ENCODE results near the gene DNM3.

The DNM3 gene

DNA sequence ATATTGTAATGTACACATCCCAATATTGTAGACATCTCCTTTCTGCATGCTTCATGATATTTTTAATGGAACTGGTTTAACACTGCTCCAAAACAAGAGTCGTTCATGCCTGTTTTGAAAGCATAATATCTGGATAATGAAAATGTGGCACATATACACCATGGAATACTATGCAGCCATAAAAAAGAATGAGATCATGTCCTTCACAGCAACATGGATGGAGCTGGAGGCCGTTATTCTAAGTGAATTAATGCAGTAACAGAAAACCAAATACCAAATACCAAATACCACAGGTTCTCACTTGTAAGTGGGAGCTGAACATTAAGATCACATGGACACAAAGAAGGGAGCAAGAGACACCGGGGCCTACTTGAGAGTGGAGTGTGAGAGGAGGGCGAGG, 487.0 kb downstream of the DNM3 start:
- DNase-seq (ENCODE audit: low read depth), result no peak

DNA sequence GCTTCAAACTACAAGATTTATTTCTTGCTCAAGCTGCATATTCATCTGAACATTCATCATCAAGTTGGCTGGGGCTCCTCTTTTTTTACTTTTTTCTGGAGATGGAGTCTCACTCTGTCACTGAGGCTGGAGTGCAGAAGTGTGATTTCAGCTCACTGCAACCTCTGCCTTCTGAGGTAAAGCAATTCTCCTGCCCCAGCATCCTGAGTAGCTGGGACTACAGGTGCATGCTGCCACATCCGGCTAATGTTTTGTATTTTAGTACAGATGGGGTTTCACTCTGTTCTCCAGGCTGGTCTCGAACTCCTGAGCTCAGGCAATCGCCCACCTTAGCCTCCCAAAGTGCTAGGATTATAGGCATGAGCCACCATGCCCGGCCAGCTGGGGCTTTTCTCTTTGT, 490.9 kb downstream of the DNM3 start:
- DNase-seq (ENCODE audit: low read depth), result no peak

DNA sequence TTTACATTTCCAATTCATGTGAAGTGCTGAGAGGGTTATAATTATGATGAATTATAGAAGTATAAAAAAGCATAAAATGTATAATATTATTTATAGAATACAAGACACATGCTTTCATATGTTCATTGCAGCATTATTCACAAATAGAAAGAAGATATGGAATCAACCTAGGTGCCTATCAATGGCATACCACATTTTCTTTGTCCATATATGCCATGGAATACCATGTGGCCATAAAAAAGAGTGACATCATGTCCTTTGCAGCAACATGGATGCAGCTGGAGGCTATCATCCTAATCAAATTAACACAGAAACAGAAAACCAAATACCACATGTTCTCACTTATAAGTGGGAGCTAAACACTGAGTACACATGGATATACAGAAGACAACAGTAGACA, 494.1 kb downstream of the DNM3 start:
- no peak for DNase-seq (ENCODE audit: low read depth)

DNA sequence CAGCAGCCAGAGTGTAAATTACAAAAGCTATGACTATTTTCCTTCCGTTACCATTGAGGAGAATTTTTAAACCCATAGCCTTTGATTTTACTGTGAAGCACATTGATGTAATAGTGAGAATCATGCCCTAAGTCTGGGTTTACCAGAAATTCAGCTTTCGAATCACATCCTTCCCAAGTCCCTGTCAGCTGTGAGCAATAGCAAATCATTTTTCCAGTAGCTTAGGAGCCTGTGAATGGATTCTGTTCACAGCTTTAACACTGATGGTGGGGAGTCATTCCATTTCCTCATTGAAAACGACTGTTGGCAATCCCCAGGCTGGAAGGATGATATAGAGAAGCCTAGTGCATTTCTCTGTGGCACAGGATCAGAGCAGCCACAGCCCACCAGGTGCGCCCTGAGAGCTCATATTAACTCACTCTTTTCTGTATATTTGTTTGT, 497.0 kb downstream of the DNM3 start:
- DNase-seq (ENCODE audit: low read depth), result no peak

DNA sequence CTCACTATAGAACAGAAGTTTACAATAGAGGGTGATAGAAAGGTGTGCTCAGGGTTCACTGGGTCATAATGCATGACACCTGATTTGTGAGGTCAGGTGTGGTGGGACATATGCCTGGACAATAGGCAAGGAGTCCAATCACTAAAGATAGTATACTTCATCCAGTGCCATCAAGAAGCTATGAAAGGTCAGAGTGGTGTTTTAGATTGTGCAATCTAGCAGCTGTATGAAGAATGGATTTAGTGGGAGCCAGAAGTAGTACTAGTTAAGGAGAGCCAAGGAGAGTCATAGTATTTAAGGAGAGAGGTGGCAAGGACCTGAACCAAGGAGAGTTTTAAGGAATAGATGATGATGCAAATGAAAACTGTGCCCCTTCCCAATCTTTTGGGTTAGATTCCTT, 498.5 kb downstream of the DNM3 start:
- DNase-seq (ENCODE audit: low read depth), result no peak

DNA sequence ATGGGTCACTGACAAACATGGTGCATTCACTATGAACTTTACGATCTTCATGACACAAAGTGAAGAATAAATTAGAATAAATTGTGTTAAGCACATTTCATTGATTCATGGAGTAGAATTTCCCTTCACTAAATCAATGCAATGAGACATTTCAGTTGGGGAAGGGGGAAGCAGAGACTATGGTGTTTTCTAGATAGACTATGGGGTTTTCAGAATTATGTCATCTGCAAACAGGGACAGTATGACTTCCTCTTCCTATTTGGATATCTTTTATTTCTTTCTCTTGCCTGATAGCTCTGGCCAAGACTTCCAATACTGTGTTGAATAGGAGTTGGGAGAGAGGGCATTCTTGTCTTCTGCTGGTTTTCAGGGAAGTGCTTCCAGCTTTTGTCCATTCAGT, 499.2 kb downstream of the DNM3 start:
- no peak for DNase-seq (ENCODE audit: low read depth)

DNA sequence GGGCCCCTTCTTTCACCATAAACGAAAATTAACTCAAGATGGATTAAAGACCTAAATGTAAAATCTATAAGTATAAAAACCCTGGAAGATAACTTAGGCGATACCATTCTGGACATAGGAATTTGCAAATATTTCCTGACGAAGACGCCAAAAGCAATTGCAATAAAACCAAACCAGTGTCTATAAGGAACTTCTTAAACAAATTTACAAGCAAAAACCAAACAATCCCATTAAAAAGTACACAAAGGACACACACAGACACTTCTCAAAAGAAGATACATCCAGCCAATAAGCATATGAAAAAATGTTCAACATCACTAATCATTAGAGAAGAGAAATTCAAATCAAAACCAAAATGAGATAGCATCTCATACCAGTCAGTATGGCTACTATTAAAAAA, 500.4 kb downstream of the DNM3 start:
- no peak for DNase-seq (ENCODE audit: low read depth)

DNA sequence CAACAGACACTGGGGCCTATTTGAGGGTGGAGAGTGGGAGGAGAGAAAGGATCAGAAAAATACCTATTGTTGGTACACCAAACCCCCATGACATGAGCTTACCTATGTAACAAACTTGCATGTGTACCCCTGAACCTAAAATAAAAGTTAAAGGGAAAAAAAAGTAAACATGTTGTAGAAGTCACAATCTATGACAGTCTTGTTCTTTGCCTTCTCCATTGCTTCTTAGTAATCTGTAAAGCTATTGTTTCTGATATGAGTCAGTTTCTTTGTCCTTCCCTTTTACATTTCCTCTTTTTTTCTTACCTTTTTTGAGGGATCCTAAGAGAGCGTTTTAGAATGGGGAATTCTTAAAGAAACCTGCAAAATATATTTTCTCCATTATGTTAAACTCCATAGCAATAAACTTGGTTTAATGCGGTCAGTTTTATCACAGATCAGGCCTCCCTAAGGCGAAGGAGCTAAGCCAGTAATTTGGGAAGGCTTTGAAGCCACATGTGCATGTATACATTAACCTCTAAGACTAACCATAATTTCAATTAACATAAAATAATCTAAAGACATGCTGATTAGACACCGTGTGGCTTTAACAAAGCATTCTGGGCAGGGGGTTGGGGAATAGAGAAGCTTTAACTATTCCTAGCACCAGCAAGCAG, 501.4 kb downstream of the DNM3 start:
- no peak for DNase-seq (ENCODE audit: low read depth)

DNA sequence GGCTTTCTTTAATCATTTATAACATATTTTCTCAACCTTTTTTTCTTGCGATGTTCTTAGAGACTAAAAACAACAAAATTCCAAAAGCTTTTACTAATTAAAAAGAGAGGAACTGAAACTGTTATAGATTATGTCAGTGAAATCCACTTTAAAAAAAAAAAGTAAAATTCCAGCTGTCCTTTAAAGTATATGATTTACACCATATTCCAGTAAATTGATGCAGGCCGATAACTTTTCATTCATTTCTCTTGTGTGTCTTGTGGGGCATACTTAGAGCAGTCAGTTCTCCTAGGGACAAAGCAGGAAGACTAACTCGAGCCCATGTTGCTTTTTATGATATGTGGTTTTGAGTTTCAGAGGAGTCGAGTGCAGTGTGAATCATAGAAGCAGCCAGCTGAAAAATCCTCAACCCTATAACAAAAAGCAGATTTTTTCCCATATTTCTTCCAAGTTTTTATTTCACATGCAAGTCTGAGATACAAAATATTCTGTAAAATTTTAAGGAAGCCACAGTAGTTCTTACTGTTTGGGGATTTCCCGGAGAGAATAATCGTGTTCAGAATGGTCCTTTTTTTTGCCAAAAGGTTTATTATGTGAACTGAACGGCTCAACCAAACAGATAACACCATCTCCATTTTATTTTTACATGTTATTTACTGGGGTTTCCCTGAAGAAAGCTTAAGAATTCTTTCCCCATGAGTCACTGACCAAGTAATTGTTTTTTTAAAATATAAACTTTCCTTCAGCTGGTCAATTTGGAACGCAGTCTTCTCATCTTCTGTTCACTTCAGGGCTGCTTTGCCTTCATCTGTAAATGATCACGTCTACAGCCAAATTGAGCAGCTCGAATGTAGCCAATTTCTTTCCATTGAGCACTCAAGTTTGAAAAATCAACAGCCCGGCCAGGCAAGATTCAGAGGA, 502.2 kb downstream of the DNM3 start:
- no peak for DNase-seq (ENCODE audit: low read depth)

DNA sequence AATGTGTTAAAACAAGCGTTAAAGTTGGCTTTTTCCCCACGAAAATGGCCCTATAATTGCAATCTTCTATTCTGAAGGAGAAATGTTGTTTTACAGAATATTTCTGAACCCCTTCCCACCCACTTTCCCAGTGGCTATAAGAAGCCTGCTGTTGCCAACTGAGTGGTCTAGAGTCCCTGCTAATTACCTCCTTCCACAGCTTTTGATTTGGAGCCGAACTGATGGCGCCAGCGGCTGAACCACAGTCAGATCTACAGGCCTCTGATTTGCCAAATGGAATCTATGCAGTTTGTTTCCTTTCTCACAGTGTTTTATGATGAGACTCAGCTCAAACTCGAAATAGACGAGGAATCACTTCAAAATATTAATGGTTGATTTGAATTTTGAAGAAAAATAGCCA, 503.1 kb downstream of the DNM3 start:
- no peak for DNase-seq (ENCODE audit: low read depth)

DNA sequence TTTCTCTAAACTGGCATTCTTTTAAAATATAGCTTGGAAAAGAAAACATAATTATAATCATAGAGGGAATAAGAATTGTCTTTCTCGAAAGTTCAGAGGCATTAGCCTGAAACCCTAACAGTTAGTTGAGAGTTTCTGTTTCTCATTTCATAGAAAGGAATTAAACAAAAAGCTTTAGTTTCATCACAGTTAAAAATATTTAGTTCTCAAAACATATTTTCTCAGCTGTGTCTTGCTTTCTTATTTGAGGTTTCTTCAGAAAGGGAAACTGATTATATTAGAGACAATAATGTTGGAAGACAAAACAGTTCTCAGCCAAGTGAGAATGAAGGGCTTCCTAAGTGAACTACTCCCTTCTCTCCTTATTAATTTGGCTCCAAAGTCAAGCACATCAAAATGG, 503.8 kb downstream of the DNM3 start:
- no peak for DNase-seq (ENCODE audit: low read depth)

DNA sequence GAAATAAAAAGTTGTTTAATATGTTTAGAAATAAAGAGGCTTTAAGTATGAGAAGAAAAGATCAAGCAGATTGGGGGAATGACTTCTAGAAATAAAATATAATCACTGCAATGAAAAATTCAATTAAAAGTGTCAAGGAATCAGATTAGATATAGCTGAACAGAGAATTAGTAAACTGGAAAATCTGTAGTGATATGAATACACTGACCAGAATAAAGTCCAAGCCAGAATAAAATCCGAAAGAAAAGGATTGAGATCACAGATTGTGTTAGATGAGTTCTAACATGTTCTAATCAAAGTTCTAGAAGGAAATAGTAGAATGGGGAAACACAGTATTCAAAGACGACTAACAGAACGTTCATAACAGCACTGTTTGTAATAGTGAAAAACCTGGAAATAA, 506.1 kb downstream of the DNM3 start:
- DNase-seq (ENCODE audit: low read depth), result no peak

DNA sequence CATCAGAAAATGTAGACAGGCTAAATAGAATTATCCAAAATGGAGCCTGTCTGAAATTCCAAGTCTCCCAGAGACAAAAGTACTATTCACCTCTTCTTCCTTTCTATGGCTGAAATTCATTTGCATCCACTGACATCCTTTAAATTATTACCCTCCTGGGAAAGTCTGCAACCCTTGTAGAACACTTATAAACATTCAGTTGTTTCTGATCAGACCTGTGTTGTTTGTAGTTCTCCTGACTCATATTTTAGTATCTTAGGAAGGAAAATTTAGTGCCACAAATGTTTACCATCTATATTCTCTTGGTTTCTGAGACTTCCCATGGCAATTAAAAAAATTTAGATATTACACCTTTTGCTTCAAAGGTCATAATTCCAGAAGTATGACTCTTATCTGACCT, 509.6 kb downstream of the DNM3 start:
- no peak for DNase-seq (ENCODE audit: low read depth)

DNA sequence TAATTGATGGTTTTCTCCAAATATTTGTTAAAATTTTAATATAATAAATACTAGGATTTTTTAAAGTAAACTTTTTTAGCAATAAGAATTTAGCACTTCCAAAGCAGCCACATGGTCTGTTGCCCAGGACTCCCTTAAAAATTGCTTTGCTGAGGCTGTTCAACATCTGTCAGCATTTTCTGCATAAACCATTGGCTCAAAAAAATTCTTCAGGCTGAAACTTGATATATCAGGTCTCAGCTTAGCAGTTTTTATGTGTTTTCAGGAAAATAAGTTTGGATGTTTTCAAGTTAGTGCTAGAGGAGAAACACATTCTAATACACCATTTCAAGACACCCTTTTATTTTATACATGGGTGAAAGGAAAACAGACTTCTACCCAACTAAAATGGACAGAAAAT, 510.0 kb downstream of the DNM3 start:
- no peak for DNase-seq (ENCODE audit: low read depth)

DNA sequence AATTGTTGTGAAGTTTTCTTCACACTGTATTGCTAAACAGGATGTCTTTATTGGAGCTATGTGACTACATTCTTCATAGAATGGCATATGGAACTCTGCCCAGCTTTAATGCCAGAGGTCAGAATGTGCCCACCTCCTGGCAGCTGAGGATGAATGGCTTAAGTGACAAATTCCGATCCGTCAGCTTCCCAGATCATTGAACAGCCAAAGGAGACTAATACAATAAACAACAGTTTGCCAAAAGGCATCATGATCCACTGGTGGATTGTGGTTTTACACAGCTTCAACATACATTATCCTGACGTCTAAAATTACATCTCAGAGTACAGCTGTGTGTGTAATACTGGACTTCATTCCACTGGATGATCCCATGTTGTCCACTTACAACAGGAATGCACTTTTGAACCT, 510.5 kb downstream of the DNM3 start:
- no peak for DNase-seq (ENCODE audit: low read depth)

DNA sequence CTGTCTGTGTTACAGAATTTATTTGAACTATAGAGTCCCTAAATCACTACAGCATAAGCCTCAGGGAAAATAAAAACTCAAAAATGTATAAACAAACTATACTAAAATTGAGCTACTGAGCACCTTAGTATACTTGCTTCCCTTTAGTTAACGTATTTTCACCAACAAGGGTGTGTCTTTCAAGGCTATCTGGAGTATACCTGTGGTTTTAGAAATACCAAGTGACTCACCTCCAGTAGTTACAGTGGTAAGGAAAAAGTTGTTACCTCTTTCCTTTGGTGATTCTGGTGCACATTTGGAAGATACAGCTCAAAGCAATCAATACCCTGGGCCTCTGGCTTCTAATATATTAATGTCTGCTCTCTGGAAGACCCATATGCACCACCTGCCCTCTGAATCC, 511.1 kb downstream of the DNM3 start:
- no peak for DNase-seq (ENCODE audit: low read depth)

DNA sequence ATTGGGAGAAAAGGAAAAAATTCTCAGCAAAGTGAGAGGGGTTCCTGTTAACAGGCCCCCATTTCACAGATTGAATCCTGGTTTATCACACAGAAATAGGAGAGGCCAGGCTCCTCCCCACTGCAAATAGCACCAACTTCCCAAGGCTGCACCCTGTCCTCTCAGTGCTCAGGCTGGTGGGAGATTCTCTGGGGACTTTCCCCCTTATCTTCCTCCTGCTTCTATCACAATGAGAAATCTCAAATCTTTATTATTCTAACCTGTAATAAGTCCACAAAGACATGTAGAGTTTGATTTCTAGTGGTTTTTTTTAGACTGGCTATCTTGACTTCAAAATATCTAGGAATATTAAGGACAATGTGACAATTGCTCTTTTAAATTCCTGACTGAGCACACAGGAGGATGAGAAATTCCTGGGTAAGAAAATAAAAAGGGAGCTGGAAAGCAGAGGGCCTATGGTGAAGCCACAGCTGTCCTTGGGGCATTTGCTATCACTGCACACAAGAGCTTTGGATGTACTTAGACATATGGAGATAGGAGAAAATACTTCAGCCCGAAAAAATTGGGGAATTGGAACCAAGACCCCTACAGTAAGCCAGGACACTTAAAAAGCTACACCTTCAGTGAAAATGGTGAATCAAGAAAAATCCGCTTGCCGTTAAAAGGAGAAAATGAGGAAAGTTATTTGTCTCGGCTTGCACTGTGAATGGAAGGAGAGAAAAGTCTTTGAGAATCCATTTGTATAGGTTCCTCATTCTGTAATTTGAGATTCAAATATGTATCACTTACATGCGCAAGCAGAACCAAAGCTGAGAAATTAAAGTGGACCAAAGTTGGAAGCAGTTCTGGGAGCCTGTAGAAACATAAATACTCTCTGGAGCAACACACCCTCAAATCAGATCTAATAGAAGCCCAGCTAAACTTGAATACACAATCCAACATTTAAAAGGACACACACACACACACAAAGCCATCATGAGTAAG, 513.3 kb downstream of the DNM3 start:
- no peak for DNase-seq (ENCODE audit: low read depth)

DNA sequence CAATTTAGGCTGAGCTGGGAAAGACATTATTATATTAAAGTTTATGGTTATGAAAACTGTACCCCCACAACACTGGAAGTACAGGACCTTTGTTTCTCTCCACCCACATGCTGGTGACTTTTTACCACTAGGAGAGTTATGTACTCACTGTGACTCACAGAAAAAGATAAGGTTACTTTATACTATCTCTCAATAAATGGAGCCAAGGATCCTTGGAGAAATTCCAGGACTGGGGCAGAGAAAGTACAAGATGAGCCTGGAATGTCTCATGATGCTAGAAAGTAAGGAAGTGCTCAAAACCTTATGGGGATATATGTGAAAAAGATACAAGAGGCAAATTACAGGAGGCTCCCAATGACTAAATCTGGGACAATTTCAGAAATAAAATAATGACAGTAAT, 515.3 kb downstream of the DNM3 start:
- no peak for DNase-seq (ENCODE audit: low read depth)

DNA sequence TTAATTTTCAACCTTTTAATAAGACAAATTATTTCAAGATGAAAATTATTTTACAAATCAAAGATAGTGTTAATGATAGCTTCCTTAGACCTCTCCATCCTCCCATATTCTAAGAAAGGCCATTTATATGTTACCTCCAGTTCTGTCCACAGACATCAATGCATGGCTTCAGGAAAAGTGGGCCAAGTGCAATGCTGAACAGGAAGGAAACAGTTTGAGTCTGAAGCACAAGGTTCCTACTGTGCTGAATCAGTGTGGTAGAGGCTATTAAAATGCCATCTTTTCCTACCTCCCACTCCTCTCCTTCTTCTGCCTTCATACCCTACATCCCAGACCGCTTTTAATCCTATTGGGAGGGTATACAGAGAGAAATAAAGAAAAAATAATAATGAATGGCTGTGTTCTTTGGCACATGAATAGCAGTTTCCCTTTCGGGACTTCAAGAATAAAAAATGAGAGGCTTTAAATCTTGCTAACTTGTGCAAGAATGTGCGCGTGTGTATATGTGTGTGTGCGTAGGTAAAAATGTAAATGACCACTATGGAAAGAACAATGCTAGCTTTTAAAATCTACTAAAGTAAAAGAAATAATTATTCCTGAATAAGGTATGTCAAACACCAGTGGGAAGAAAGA, 516.6 kb downstream of the DNM3 start:
- DNase-seq (ENCODE audit: low read depth), result no peak

DNA sequence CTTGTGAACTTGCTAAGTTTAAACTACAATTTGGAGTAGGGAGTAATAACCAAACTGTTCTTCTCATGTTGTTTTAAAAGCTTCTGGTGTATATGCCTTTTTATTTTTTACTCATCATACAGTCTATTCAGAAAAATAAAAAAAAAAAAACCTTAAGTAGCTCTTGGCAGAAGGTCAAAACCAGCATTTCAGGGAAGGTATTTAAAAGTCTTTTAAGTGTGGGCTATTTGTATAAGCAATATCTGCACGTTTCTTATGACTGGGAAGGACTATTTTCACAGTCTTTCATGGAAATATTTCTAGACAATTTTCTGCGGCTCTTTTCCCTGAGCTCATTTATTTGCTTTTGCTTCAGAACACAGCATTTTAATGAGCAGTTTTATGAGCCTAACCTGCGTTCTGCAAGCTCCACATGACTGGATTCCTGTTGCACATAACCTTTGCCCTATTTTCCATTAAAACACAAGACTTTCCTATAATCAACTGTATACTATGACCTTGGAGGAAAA, 518.2 kb downstream of the DNM3 start:
- DNase-seq (ENCODE audit: low read depth), result no peak

DNA sequence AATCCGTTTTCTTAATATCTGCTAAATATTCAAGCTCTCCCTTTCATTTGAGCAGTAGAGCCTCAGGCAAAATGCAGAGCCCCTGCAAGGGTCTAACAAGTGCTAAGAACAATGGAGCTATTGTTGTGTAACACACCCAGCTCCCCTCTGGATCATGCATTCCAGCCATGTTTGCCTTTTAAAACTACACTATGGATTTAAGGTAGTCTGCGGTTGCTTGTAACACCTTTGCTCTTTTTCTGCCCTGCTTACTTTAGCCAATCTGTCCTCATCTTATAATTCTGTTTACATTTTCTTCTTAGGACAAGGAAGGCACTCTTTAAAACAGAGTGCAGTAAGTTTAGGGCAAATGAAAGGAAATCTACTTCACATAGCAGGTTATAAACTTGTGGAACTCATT, 519.2 kb downstream of the DNM3 start:
- DNase-seq (ENCODE audit: low read depth), result no peak

DNA sequence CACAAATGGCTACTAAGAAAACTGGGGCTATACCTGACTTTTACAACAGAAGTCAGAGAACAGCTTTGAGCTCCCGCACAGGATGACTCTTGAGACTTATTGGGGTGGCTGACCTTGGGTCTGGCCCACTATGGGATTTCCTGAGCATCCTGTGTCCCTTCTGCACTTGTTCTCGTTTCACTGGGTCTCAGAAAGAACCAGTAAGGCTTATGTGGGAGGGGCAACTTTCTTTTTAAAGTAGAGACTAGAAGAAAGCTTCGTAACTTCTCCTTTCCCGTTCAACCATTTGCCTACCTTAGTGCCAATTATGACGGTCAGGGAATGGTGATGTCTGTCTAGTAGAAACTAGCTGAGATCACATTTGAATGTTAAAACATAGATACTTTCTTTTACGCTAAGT, 519.7 kb downstream of the DNM3 start:
- DNase-seq (ENCODE audit: low read depth), result no peak
